NCI-H2227 (cell line): ENCODE measurements around the gene MYH11.
A peak's percentile ranks its signal among the peaks of the same experiment; 100 is the strongest.
"Not testable (repeated sequence)": the region's sequence is repeated elsewhere in the genome, so short reads cannot be mapped to it uniquely, and the experiment has no call there.

Experiments
- DNase-seq: peaks from one replicate; lab custom pipeline; 2025; ENCODE audit not compliant: unreplicated experiment; lab: John Stamatoyannopoulos, UW

MYH11 gene

DNA sequence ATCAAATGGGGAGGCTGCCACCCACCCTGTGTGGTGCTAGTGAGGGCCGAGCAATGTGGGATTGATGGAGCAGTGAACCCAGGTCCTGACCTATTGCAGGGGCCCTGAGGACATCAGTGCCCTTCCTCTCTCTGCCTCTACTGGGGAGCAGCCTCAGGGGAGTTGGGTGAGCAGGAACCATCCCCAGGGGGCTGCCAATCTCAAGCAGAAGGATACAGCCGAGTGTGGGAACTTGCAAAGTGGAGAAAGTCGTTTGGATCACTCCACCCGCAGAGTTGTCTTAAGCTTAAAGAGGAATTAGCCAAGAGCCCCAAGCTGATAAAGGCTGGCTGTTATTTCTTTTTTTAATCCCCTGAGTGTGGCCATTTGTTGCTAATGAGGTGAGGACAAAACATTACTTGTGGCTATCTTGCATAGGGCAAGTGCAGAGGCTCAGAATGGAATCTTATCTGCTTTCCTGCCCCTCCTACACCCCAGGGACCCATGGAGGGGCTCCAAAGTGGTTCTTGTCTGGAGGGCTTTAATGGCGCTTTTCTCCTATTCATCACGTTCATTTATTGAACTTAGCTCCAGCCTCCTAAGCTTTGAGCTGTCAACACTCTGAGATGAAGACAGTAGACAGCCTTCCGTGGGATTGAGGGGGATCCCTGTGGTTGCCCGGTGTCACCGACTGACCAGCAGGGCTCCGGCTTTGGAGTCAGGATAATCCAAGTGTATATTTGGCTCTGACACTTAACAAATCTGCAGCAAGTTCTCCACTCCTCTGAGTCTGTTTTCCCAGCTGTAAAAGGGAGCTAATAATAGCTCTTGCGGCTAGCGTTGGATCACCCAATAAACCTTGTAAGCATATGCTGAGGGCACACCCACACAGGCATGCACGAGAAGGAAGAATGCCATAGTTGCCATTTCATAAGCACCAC is 45.1 kb downstream of the MYH11 start:
- DNase-seq: peak; percentile 55

DNA sequence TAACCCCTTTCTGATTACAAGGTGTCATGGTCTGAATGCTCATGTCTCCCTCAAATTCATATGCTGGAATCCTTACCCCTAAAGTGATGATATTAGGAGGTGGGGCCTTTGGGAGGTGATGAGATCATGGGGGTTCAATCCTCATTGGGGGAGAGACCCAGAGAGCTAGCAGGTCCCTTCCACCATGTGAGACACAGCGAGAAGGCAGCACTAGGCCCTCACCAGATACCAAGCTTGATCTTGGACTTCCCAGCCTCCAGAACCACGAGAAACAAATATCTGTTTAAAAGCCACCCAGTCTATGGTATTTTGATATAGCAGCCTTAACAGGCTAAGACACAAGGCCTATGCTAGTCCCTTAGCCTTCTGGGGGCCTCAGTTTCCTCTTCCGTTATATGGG is 45.9 kb downstream of the MYH11 start:
- no peak for DNase-seq

DNA sequence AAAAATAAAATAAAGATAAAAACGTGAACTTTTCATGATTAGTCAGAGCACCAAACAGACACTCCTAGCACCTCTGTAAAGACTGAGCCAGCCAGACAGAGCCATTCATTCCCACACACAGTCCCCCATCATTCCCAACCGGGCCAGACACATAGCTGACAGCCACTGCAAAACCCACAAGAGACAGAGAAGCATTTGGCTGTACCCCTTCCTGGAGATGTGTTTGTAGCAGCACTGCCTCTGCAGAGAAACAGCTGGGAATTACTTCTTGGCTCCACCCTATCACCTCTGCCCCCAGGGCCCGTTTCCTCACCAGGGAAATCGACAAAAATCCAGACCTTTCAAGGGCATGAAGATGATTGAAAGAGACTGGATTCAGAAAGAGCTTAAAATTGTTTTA is 46.4 kb downstream of the MYH11 start:
- no peak for DNase-seq

DNA sequence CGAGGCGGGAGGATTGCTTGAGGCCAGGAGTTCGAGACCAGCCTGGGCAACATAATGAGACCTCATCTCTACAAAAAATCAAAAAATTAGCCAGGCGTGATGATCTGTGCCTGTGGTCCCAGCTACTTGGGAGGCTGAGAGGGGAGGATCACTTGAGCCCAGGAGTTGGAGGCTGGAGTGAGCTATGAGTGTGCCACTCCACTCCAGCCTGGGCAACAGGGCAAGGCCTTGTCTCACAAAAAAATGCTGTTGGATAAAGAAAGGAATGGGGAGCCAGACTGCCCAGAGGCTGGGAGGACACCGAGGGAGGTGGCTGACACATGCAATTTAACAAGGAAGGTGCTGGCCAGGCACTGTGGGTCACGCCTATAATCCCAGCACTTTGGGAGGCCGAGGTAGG is 47.5 kb downstream of the MYH11 start:
- DNase-seq: not testable (repeated sequence)

DNA sequence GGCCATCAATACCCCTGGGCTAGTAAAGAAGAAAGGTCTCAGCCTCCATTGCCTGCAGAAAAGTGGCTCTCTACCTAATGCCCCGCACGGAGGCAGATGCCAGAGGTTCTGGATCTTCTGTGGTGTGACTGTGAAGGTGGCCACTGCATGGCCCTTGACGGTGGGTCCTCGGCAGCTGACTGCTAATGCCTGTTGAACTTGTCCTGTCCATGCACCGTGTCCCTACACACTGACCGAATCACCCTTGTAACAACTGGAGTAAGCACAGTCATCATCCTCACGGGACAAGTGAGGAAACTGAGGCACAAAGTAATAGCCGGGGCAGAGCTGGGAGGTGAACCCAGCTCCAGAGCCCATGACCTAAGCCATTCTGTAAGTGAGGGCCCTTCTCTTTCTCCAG is 48.8 kb downstream of the MYH11 start:
- no peak for DNase-seq

DNA sequence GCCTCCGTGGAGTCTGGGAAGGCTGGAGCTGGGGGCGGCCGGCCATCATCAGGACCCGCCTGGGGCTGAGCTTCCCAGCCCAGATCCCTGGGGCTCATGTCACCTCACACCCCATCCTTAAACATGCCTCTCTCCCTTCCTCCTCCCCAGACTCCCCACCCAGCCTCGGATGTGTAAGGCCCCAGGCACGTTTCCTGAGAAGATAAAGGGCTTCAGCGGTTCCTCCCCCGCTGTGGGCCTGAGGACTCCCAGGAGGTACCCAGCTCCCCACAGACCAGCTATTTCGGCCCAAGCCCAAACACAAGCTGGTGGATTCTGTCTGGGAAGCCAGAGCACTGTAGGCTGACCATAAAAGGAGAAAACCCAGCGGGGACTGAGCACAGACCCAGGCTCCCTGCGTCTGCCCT is 49.2 kb downstream of the MYH11 start:
- DNase-seq: no peak

DNA sequence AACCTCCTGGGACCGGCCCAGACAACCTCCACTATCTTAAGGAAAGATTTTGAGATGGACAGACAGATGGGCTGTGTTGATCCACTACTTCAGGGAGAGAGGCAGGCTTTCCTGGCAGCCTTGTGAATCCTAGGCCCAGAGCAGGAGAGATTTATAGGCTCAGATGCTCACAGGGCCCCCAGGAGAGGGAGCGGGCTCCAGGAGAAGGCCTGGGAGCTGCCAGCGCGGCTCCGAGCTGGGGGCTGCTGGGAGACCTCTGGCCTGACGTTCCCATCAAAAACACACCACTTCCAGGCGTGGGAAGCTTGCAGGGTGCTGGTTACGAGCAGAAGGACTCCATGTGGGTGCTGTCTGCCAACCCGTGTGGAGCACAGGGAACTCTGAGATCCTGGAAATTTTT is 53.2 kb downstream of the MYH11 start:
- DNase-seq: no peak

DNA sequence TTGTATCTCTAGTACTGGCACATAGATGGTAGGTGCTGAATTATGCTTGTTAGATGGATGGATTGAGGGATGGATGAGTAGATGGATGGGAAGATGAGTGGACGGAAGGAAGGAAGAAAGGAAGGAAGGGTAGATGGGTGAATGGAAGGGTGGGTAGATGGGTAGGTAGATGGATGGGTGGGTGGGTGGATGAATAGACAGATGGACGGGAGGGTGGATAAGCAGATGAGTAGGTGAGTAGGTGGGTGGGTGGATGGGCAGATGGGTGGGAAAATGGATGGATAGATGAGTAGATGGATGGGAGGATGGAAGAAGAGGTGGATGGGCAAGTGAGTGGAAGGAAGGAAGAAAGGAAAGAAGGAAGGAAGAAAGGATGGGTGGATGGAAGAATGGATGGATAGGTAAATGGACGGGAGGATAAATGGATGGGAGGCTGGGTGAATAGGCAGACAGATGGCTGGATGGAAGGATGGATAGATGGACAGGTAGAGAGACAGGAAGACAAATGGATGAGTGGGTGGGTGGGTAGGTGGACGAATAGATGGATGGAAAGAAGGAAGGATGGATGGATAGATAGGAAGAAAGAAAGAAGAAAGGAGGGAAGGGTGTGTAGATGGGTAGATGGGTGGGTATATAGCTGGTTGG is 56.9 kb downstream of the MYH11 start:
- no peak for DNase-seq

DNA sequence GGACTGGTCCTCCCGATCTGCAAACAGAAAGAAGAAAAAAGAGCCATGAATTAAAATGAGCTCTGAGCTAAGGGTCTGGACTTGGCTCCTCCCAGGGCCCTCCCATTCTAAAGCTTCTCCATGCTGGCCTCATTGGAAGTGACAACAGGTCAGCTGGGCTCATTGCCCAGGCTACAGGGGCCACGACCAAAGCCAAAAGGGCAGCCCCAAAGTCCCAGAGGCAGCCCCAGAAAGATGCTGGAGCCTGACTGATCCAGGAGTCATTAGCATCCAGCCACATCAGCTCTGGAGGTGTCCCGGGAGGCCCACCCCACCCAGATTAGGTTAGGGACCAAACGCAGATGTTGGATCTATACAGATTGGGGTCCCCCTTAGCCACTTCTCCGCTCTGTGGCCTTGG is 58.2 kb downstream of the MYH11 start:
- no peak for DNase-seq

DNA sequence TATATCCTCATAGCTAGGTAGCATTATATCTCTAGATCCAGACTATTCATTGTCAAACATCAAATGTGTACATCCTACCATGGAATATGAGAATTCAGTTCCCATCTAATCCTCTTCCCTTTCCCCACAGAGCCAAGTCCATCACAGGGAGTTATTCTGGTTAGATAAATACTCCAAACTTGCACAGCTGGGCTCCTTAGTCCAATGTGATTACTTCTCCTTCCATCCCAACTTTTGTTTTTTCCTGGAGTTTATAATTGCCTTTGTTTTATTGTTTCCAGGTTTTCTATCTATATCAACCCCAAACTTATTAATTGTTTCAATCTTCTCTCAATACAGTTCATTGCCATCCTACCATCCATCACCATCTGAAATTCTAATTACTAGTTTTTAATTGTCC is 59.9 kb downstream of the MYH11 start:
- no peak for DNase-seq

DNA sequence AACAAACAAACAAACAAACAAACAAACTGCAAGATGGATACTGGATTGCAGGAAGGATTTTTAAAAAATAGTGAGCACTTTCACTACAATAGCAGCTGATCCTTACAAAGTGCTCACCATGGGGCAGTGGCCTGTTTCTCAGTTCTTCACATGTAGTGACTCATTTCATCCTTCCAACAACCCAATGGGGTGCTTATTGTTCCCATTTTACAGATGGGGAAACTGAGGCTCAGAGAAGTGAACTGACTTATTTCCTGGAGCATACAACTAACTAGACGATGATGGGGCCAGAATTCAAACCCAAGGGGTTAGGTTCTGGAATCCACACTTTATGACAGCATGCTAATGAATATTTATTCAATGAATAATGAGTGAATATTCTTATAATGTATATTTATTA is 61.2 kb downstream of the MYH11 start:
- DNase-seq: no peak

DNA sequence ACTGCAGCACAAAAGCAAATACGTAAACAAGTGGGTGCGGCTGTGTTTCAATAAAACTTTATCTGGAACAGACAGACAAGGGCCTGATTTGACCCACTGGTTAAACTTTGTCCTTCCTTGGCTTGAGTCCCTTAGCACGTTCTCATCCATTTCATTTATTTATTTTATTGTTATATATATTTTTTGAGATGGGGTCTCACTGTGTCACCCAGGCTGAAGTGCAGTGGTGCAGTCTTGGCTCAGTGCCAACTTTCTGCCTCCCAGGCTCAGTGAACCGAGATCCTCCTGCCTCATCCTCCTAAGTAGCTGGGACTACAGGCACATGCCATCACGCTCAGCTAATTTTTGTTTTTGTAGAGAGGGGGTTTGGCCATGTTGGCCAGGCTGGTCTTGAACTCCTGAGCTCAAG is 64.3 kb downstream of the MYH11 start:
- no peak for DNase-seq

DNA sequence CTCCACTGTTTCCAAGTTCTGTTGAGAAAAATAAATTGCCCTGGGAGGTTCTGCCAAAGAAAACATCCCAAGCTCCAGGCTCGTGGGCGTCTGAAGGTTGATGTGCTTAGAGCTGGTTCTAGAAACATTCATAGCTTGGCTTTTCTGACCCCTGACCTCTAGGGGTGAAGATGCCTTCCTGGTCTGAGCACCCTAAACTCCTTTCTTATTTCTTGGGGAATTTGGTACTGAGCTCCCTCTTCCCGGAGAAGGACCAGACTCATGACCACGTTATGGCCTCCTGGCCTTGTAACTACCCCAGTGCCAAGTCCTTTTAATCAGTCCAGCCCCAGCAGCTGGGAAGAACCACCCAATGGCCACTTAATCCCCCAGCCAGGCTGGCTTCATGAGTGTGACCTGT is 66.4 kb downstream of the MYH11 start:
- no peak for DNase-seq

DNA sequence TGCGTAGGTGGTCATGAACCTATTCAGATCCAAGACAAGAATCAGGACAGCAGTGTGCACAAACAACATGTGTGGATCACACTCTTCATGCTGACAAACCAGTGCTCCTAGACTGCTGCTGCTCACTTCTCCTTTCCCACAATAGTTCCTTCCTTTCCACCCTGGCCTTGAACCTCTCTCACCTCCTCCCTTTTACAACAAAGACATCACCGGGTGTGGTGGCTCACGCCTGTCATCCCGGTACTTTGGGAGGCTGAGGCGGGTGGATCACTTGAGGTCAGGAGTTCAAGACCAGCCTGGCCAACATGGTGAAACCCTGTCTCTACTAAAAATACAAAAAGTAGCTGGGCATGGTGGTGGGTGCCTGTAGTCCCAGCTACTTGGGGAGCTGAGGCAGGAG is 67.0 kb downstream of the MYH11 start:
- DNase-seq: not testable (repeated sequence)

DNA sequence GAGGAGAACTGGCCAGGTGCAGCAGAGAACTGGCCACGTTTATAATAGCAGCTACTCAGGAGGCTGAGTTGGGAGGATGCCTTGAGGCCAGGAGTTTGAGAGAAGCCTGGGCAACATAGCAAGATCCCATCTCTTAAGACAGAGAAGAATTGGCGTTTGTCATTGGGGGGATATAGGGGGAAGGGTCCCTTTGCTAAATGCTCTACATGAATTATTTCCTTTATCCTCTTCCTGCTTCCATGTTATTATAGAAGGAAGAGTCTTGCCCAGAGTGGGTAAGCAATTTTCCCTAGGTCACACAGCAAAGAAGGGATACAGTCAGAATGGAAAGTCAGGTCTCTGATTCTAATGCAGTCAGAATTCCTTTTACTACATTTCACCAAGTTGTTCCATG is 68.0 kb downstream of the MYH11 start:
- no peak for DNase-seq

DNA sequence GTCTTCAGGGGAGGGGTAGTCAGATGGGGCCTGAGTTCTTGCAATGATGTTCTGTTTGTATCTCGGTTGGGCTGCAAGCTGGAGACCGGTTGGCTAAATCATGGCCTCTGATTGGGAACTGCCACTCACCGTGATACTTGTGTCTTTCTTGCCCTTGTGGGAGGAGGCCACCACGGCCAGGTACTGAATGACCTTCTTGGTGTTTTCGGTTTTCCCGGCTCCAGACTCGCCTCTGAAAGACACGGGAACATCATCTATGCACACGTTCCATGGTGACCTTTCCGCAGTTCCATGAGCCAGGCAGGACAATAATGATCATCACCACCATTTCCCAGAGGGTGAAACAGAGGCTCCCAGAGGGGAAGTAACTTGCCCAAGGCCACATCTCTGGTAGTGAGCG is 70.3 kb downstream of the MYH11 start:
- no peak for DNase-seq

DNA sequence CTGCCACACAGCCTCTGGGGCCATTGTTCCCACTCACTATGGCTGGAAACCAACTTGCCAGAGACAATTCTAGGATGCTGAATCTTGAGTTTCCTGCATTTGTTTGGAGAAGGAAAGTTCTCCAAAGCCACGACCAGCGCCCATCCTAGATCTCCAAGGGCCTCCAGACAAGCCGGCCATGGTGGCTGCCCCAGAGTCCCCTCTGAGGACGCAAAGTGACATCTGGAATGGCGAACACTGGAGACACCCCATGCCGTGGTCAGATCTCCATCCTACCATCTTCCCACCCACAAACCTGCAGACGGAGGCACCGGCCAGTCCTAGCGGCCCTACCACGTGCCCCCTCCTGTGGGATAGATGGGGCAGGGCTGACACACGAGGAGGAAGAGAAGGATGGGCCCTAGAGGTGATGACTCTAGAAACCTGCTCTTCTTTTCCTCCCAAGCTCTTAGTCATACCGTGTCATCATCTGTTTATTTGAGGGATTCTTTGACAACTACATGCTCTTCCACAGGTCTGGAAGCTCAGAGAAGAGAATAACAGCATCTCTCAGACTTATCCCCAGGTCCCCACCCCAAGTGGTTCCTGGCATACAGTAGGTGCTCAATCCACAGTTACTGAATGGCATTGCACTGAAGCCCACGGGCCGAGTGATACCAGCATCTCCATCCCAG is 71.3 kb downstream of the MYH11 start:
- DNase-seq: no peak

DNA sequence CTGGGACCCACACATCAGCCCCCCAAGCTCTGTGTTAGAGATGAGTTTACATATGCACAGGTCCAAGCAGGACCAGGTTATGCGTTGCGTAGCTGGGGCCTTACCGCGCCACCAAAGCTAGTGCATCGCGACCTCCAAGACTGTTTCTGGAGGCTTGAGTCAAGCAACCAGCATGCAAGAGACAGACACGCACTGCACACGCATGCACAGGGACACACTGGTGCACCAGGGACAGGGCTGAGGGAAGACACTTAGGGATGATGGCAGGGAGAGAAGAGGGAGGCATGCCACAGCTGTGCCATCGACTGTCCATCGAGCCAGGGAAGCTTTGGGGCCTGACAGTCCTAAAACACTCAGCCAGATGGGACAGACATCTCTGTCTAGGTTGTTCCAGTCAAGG is 72.8 kb downstream of the MYH11 start:
- no peak for DNase-seq

DNA sequence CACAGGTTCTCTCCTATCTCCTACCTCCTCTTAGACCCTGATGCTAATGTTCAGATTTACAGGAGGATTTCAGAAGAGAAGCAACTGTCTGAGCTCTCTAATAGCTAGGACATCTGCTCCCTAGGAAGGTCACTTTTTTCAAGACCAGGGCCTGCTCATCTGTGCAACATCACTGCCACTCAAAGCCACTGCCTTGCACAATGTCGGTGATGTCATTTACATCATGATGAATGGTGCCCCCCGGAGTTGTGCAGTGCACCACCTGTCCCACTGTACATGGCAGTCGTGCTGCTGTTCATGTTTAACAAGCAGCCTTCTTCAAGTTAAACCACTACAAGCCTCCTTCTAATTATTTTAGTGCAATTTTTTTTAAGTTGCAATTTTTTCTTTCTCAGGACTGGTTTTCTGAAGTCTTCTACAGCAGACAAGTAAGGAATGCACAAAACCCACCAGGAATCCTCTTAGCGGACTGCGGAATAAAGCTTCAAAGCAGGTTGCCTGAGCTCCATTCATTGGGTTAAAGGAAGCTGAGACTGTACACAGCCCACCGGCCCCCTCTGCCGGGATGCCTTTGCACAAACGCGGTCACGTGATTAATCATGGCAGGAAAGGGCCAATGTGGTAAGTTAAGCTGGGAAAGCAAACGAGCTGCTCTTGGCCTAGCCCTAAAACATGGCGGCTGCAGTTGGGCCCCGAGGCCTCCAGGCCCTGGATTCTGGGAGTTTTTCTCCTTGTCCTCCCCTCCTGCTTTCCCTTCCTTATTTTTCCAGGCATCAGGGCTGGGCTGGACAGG is 74.1 kb downstream of the MYH11 start:
- DNase-seq: peak; percentile 40

DNA sequence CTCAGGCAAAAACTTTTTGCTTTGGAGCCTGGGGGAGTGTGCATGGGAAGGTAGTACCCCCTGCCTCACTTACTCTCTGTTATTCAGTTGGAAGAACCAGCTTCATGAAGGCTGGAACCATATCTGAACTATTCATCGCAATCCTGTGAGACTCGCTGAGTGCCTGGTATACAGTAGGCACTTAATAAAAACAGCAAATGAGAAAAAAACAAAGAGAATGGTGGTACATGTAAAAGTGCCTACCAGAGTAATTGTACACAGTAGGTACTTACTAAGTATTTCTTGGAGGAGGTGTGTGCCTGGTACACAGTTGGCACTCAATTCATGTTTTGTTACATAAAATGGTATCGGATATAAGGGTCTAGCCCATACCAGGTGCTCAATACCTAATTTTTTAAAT is 75.2 kb downstream of the MYH11 start:
- no peak for DNase-seq

DNA sequence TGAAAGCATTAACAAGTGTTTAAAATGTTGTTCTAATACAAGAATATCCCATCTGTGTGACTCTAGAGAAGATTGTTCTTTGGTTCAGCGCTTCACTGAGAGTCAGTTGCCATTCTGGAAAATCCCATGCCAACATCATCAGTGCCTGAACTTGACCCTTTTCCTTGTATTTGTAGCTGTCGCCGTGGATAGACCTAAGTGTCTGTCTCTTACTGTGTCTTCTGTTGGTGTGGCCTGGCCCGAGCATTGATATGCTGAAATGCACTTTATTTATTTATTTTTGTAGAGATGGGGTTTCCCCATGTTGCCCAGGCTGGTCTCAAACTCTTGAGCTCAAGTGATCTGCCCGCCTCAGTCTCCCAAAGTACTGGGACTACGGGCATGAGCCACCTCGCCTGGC is 76.0 kb downstream of the MYH11 start:
- DNase-seq: no peak
